H1 (cell line): ENCODE data around the gene PPP2R3B. TPM values are rescaled to one million over a fixed set of nuclear protein-coding genes. Genes with fewer than 3 reads are reported as not detected.

Experiments
- CHD1 ChIP-seq: IDR thresholded peaks from 2 replicates; pipeline ENCODE4 v1.6.1; 2012; ENCODE audit warnings: low read depth, low read length, improper control_type of control experiment
- HDAC2 ChIP-seq, 2 experiments: fragments of 300-600 bp in 1 of 2; sonication (generic) in 1 of 2; IDR thresholded peaks; 2 replicates each; pipeline ENCODE4 v1.6.1; 2011 to 2012; ENCODE audit warnings: low read depth in 2 of 2, low read length in 2 of 2, mild to moderate bottlenecking in 2 of 2, moderate library complexity in 2 of 2, borderline replicate concordance in 1 of 2, inconsistent platforms in 1 of 2
- PHF8 ChIP-seq: fragments of 200-600 bp; sonication (generic); conservative IDR thresholded peaks from 2 replicates; pipeline ENCODE4 v1.7.1; 2012; ENCODE audit warnings: low read depth, mild to moderate bottlenecking, inconsistent platforms, low read length, moderate library complexity
- SAP30 ChIP-seq: fragments of 300-600 bp; sonication (generic); IDR thresholded peaks from 2 replicates; pipeline ENCODE4 v1.7.1; 2012; ENCODE audit warnings: low read length, moderate library complexity, mild to moderate bottlenecking, inconsistent platforms; ENCODE audit not compliant: insufficient read depth, insufficient replicate concordance
- polyA plus RNA-seq, 7 experiments: library from polyadenylated mRNA; depleted of rRNA in 3 of 7; stranded (reverse) in 5 of 7; unstranded in 2 of 7; fragments of >200 nt in 5 of 7; fragments of 200-250 nt in 2 of 7; gene quantifications; 1 replicate in 5 of 7; 2 replicates in 1 of 7; 4 replicates in 1 of 7; pipeline versions ENCODE4 v1.2.1 to v1.2.3, GENCODE V29; 2011 to 2013; ENCODE audit warnings: missing spikeins in 2 of 7, mixed read lengths in 2 of 7
- total RNA-seq: library from RNA; stranded (reverse); fragmentation: NEBNext Ultra II Directional; extraction: Animal tissue kit (Norgen Biotek cat#: 25700); gene quantifications from 2 replicates; pipeline ENCODE4 v1.2.1, GENCODE V29; 2021
- TF ChIP-seq, protein P1 (sequence below): IDR thresholded peaks from 2 replicates; pipeline ENCODE4 v1.6.1; 2012; ENCODE audit warnings: inconsistent platforms
- TF ChIP-seq, protein P2 (sequence below): IDR thresholded peaks from 2 replicates; pipeline ENCODE4 v1.6.1; 2012; ENCODE audit warnings: low read length, inconsistent platforms

Gene PPP2R3B
- total and polyA plus RNA-seq, 2 of the 8 experiments (the other 6 are each of a cell fraction or from before 2014, with no cell fraction given) = 47.6 to 86.7 TPM

DNA sequence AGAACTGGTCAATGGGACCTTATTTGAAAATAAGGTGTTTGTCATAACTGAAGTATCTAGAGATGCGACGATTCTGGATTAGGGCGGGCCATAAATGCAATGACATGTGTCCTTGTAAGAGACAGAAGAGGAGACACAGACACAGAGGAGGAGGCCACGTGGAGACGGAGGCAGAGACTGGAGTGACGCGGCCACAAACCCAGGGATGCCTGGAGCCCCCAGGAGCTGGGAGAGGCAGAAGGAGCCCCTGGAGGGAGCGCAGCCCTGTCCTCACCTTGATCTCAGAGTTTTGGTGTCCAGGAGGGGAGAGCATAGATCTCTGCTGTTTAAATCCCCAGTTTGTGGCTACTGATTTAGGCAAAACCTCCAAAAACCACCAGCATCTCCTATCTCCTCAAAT, 73.2 kb downstream of the PPP2R3B start (continued):
- TF ChIP-seq HDAC2 (IDR thresholded peaks at IDR 0.05; ENCODE audit: borderline replicate concordance in 1 of 2, low read depth in 2 of 2, low read length in 2 of 2) (no peak), PHF8 (no peak), CHD1 (no peak), SAP30 (no peak)
- TF ChIP-seq, protein P1, sequence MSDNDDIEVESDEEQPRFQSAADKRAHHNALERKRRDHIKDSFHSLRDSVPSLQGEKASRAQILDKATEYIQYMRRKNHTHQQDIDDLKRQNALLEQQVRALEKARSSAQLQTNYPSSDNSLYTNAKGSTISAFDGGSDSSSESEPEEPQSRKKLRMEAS = no peak
- TF ChIP-seq, protein P2, sequence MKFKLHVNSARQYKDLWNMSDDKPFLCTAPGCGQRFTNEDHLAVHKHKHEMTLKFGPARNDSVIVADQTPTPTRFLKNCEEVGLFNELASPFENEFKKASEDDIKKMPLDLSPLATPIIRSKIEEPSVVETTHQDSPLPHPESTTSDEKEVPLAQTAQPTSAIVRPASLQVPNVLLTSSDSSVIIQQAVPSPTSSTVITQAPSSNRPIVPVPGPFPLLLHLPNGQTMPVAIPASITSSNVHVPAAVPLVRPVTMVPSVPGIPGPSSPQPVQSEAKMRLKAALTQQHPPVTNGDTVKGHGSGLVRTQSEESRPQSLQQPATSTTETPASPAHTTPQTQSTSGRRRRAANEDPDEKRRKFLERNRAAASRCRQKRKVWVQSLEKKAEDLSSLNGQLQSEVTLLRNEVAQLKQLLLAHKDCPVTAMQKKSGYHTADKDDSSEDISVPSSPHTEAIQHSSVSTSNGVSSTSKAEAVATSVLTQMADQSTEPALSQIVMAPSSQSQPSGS = no peak
